SU-DHL-6 (cell line): ENCODE results near the gene KRT80.
"Not testable (repeated sequence)": the region's sequence is repeated elsewhere in the genome, so short reads cannot be mapped to it uniquely, and the experiment has no call there.

Experiments
- H2AFZ ChIP-seq: fragments of 200-600 bp; sonication (generic); 2 replicates; pipeline ENCODE4 v1.6.1; 2014; ENCODE audit warnings: low read depth, mild to moderate bottlenecking, moderate library complexity, mixed read lengths, antibody characterized with exemption, low read length; ENCODE audit not compliant: severe bottlenecking
- H3F3A ChIP-seq: fragments of 200-600 bp; shearing (Covaris generic); 2 replicates; pipeline ENCODE4 v1.6.0; 2016; ENCODE audit warnings: antibody characterized with exemption, mild to moderate bottlenecking; ENCODE audit not compliant: insufficient read depth
- H3K27ac ChIP-seq: fragments of 200-600 bp; sonication (generic); 2 replicates; pipeline ENCODE4 v1.5.1; 2016; ENCODE audit warnings: low read depth, mild to moderate bottlenecking, low read length, moderate library complexity, mixed read lengths
- H3K27me3 ChIP-seq: fragments of 200-600 bp; sonication (generic), shearing (Covaris generic); 2 replicates; pipeline ENCODE4 v1.6.0; 2014; ENCODE audit warnings: mild to moderate bottlenecking, low read length
- H3K36me3 ChIP-seq: fragments of 200-600 bp; sonication (generic); 2 replicates; pipeline ENCODE4 v1.6.1; 2014; ENCODE audit warnings: mild to moderate bottlenecking, low read length, mixed read lengths
- H3K4me2 ChIP-seq: fragments of 300-600, 200-600 bp; shearing (Covaris generic), sonication (generic); 2 replicates; pipeline ENCODE4 v1.6.0; 2014; ENCODE audit warnings: low read length, low read depth, mild to moderate bottlenecking; ENCODE audit not compliant: poor library complexity, severe bottlenecking
- H3K4me3 ChIP-seq: fragments of 200-600 bp; sonication (generic); 2 replicates; pipeline ENCODE4 v1.5.1; 2014; ENCODE audit warnings: antibody characterized with exemption, low read length, mild to moderate bottlenecking, mixed read lengths; ENCODE audit not compliant: insufficient read depth, poor library complexity, severe bottlenecking
- H3K79me2 ChIP-seq: fragments of 200-600 bp; sonication (generic); 2 replicates; pipeline ENCODE4 v1.6.1; 2014; ENCODE audit warnings: mild to moderate bottlenecking, low read length, moderate library complexity; ENCODE audit not compliant: insufficient read depth
- H3K9ac ChIP-seq: fragments of 200-600 bp; sonication (generic); 2 replicates; pipeline ENCODE4 v1.7.0; 2014; ENCODE audit warnings: mild to moderate bottlenecking, low read length
- H3K9me2 ChIP-seq: fragments of 200-600 bp; sonication (generic); replicated peaks from 2 replicates; pipeline ENCODE4 v1.6.1; 2014; ENCODE audit warnings: low read length; ENCODE audit not compliant: insufficient read depth
- H3K9me3 ChIP-seq: fragments of 200-600 bp; sonication (generic); 2 replicates; pipeline ENCODE4 v1.6.1; 2014; ENCODE audit warnings: low read length, mixed read lengths; ENCODE audit not compliant: insufficient read depth
- H4K20me1 ChIP-seq: fragments of 200-600 bp; sonication (generic); 2 replicates; pipeline ENCODE4 v1.6.1; 2014; ENCODE audit warnings: low read depth, mild to moderate bottlenecking, antibody characterized with exemption, low read length, moderate library complexity, mixed read lengths
- EZH2phosphoT487 ChIP-seq: fragments of 200-600 bp; sonication (generic), shearing (Covaris generic); conservative IDR thresholded peaks from 2 replicates; pipeline ENCODE4 v1.6.1; 2018; ENCODE audit warnings: mild to moderate bottlenecking, antibody characterized with exemption, low read length, moderate library complexity, mixed read lengths
- TF ChIP-seq, protein P1 (sequence below): fragments of 200-600 bp; sonication (generic); IDR thresholded peaks from one replicate; pipeline ENCODE4 v1.5.1; 2017; ENCODE audit warnings: antibody characterized with exemption, mild to moderate bottlenecking, low read length, moderate library complexity; ENCODE audit not compliant: insufficient read depth, poor library complexity, severe bottlenecking

The KRT80 gene

DNA sequence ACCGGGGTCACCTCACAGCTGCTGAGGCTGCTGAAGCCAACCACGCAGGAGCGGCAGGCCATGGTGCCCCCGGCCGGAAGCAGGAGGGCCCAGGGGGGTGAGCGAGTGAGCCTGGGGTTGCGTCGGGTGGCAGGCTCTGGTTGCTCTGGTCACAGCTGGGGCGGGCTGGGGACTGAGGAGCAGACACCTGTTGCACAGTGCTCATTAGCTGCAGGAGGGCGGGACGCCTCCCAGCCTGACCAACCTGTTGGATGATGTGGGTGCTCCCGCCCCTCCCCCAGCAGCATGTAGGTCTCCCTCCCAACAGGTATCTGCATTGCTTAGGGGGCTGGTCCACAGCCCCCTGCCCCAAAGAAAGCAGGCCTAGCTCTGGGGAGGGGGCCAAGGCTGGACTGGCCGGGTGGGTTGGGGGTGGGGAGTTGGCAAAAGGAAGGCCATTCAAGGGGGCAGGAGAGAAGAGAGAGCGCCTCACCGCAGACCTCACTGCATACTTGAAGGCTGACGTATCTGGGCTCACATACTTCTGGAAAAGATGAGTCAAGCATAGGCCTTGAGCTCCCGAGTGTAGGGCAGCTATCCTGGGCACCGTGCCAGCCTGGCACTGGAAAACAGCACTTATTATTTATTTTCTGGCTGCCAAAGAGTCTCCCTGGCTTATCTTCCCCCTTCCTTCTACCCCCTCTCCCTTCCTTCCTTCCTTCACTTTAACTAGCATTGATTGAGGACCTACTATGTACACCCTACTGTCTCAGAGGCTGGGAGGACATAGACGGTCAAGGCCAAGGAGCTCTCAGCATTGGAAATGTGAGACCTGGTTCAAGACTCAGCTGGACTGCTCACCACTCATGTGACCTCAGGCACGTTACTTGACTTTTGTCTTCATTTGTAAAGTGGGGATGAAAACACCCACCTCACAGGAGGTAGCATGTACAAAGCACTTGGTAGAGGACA is at the start of gene KRT80:
TSS of gene KRT80 (minus strand) at position 174 of the 951 bp plus-strand sequence. CDS start at position 62, 112 bp downstream.
- Histone ChIP-seq H3K9me2 (no peaks in the 10 kb centered on the region), H3K9me3 (no peaks in the 10 kb centered on the region), H3K9ac (no peak within 1 kb of the TSS), H3K27me3 (no peaks in the 10 kb centered on the region), H3K27ac (no peak within 1 kb of the TSS), H3K79me2 (no peaks in the 10 kb centered on the region), H2AFZ (no peak within 1 kb of the TSS), H4K20me1 (no peaks in the 10 kb centered on the region), H3K36me3 (no peaks in the 10 kb centered on the region), H3K4me2 (no peak within 1 kb of the TSS), H3F3A (no peaks in the 10 kb centered on the region), H3K4me3 (no peak within 1 kb of the TSS)
- TF ChIP-seq, protein P1, sequence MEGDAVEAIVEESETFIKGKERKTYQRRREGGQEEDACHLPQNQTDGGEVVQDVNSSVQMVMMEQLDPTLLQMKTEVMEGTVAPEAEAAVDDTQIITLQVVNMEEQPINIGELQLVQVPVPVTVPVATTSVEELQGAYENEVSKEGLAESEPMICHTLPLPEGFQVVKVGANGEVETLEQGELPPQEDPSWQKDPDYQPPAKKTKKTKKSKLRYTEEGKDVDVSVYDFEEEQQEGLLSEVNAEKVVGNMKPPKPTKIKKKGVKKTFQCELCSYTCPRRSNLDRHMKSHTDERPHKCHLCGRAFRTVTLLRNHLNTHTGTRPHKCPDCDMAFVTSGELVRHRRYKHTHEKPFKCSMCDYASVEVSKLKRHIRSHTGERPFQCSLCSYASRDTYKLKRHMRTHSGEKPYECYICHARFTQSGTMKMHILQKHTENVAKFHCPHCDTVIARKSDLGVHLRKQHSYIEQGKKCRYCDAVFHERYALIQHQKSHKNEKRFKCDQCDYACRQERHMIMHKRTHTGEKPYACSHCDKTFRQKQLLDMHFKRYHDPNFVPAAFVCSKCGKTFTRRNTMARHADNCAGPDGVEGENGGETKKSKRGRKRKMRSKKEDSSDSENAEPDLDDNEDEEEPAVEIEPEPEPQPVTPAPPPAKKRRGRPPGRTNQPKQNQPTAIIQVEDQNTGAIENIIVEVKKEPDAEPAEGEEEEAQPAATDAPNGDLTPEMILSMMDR = no peak
- TF ChIP-seq EZH2phosphoT487 = no peak

DNA sequence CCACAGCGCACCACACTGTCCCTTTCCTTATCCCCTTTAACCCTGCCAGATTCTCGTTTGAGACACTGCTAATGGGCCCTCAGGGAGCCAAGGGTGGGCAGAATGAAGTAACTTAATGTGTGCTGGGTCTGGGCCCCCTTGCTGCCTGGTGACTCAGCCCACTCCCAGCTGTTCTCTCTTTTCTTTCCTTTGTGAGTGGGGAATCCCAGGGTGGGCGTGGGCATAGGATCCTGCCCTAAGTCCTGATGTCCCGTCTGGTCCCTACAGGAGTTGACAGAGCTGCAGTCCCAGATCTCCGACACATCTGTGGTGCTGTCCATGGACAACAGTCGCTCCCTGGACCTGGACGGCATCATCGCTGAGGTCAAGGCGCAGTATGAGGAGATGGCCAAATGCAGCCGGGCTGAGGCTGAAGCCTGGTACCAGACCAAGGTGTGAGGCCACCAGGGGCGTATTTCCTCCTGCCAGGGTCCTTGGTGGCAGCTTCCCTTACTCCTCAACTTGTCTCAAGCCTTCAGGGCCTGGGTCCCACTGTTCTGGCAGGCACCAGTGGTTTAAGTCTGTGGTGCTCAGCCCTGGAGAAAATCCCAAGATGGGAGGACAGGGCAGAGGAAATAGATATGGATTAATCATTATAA is 49.5 kb upstream of the KRT80 start:
- Histone ChIP-seq H3K9me2 (no peaks in the 10 kb centered on the region), H2AFZ (no peak overlapping the region), H3K4me2 (no peak overlapping the region), H3K36me3 (no peaks in the 10 kb centered on the region), H4K20me1 (no peaks in the 10 kb centered on the region), H3K9me3 (no peaks in the 10 kb centered on the region), H3K79me2 (no peaks in the 10 kb centered on the region), H3F3A (no peaks in the 10 kb centered on the region), H3K9ac (no peak overlapping the region), H3K27ac (no peak overlapping the region), H3K27me3 (no peaks in the 10 kb centered on the region), H3K4me3 (no peak overlapping the region)
- TF ChIP-seq EZH2phosphoT487 = no peak
- TF ChIP-seq, protein P1 = no peak

DNA sequence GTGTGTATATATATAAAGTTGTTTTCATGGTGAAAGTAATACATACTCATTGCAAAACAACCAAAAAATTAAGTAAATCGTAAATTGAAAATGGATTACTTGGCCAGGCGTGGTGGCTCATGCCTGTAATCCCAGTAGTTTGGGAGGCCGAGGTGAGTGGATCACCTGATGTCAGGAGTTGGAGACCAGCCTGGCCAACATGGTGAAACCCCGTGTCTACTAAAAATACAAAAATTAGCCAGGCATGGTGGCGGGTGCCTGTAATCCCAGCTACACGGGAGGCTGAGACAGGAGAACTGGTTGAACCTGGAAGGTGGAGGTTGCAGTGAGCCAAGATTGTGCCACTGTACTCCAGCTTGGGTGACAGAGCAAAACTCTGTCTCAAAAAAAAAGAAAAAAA is 48.4 kb upstream of the KRT80 start:
- H3K9me2 ChIP-seq, H4K20me1 ChIP-seq, H3K27me3 ChIP-seq, H3K79me2 ChIP-seq, H3K36me3 ChIP-seq, H3K4me3 ChIP-seq, H3K4me2 ChIP-seq, H3K9ac ChIP-seq, H2AFZ ChIP-seq, H3F3A ChIP-seq, H3K9me3 ChIP-seq, H3K27ac ChIP-seq: not testable (repeated sequence)

DNA sequence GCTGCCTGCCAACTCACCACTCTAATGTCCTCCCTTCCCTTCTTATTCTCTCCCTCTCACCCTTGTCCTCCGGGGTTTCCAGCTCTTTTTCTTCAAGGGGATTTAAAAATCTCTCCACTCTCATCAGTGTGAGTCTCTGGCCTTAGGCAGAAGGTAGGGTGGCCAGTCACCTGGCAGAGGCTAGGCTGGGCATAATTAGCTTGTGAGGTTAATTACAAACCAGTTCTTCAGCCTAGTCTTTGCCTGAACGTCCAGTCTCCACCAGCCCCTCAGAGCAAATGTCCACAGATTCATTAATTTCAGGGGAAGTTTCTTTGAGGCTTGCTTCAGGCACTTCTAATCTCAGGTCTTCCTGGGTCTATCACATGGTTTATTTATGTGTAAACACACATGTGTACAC is 48.0 kb upstream of the KRT80 start:
- H3K27ac ChIP-seq = no peak overlapping the region
- no peak overlapping the region for H3K4me3 ChIP-seq
- H3K9me3 ChIP-seq = no peaks in the 10 kb centered on the region
- no peaks in the 10 kb centered on the region for H3K79me2 ChIP-seq
- H4K20me1 ChIP-seq = no peaks in the 10 kb centered on the region
- H3K9ac ChIP-seq = no peak overlapping the region
- no peaks in the 10 kb centered on the region for H3K9me2 ChIP-seq
- no peak overlapping the region for H3K4me2 ChIP-seq
- no peak overlapping the region for H2AFZ ChIP-seq
- TF ChIP-seq EZH2phosphoT487 = no peak
- no peaks in the 10 kb centered on the region for H3K36me3 ChIP-seq
- no peaks in the 10 kb centered on the region for H3F3A ChIP-seq
- no peaks in the 10 kb centered on the region for H3K27me3 ChIP-seq
